ENCODE results near the gene THSD4. TPM values are rescaled to one million over a fixed set of nuclear protein-coding genes. Genes with fewer than 3 reads are reported as not detected.

The THSD4 gene
- total and polyA plus RNA-seq, 4 donors: 6.0 to 42.4 (median 18.5) TPM

GRCh38 chr15:71362987-71363968 is 248.0 kb downstream of the THSD4 start:
- H3K9ac ChIP-seq (ENCODE audit: insufficient read depth in 1 of 2, low read length in 2 of 2): no peak overlapping the region
- WGBS, 2 donors: 91% methylated on average over 11 of the region's 11 CpGs
- no peak for ATAC-seq (ENCODE audit: insufficient read depth, low FRiP score)

GRCh38 chr15:71364117-71364584 is 248.9 kb downstream of the THSD4 start:
- Histone ChIP-seq H3K9ac (ENCODE audit: insufficient read depth in 1 of 2, low read length in 2 of 2) (no peak overlapping the region), H3K4me3 (no peak overlapping the region), H3K27me3 (ENCODE audit: control insufficient read depth in 3 of 3, insufficient read depth in 3 of 3, low read length in 2 of 3) (no peaks in the 10 kb centered on the region), H3K27ac (ENCODE audit: low read depth in 1 of 2, low read length in 1 of 2) (no peak overlapping the region), H3K4me1 (ENCODE audit: control insufficient read depth in 5 of 5, insufficient read depth in 5 of 5, low read length in 5 of 5) (peaks cover 0 to 8% (median 0%) of the 10 kb centered on the region in 5 donors), H3K9me3 (ENCODE audit: control insufficient read depth in 4 of 4, insufficient read depth in 3 of 4, low read length in 3 of 4) (no peaks in the 10 kb centered on the region), H3K36me3 (ENCODE audit: control insufficient read depth in 4 of 4, insufficient read depth in 4 of 4, low read length in 4 of 4) (no peaks in the 10 kb centered on the region)
- ATAC-seq (ENCODE audit: insufficient read depth, low FRiP score): no peak
- 89% methylated on average over 5 of the region's 5 CpGs for WGBS, 2 donors
- no peak for TF ChIP-seq CTCF (IDR thresholded peaks at IDR 0.05; ENCODE audit: control extremely low read depth, extremely low read depth)
- no peak for DNase-seq

More at GRCh38 chr15:71362987-71363968, 248.0 kb downstream of the THSD4 start:
- H3K27ac ChIP-seq (ENCODE audit: low read depth in 1 of 2, low read length in 1 of 2): no peak overlapping the region
- H3K27me3 ChIP-seq (ENCODE audit: control insufficient read depth in 3 of 3, insufficient read depth in 3 of 3, low read length in 2 of 3): no peaks in the 10 kb centered on the region
- H3K9me3 ChIP-seq (ENCODE audit: control insufficient read depth in 4 of 4, insufficient read depth in 3 of 4, low read length in 3 of 4): no peaks in the 10 kb centered on the region
- no peak overlapping the region for H3K4me3 ChIP-seq
- peaks cover 0 to 8% (median 5%) of the 10 kb centered on the region in 5 donors for H3K4me1 ChIP-seq (ENCODE audit: control insufficient read depth in 5 of 5, insufficient read depth in 5 of 5, low read length in 5 of 5)
- no peak for TF ChIP-seq CTCF (IDR thresholded peaks at IDR 0.05; ENCODE audit: control extremely low read depth, extremely low read depth)
- no peaks in the 10 kb centered on the region for H3K36me3 ChIP-seq (ENCODE audit: control insufficient read depth in 4 of 4, insufficient read depth in 4 of 4, low read length in 4 of 4)
- DNase-seq: no peak

- peaks cover 0 to 8% (median 0%) of the 10 kb centered on the region in 5 donors for H3K4me1 ChIP-seq (ENCODE audit: control insufficient read depth in 5 of 5, insufficient read depth in 5 of 5, low read length in 5 of 5)
- no peak overlapping the region for H3K9ac ChIP-seq (ENCODE audit: insufficient read depth in 1 of 2, low read length in 2 of 2)
- ATAC-seq (ENCODE audit: insufficient read depth, low FRiP score) (no peak), DNase-seq (no peak)
- H3K36me3 ChIP-seq (ENCODE audit: control insufficient read depth in 4 of 4, insufficient read depth in 4 of 4, low read length in 4 of 4): no peaks in the 10 kb centered on the region
- H3K4me3 ChIP-seq: no peak overlapping the region
- no peaks in the 10 kb centered on the region for H3K9me3 ChIP-seq (ENCODE audit: control insufficient read depth in 4 of 4, insufficient read depth in 3 of 4, low read length in 3 of 4)
- peak overlapping the region in 1 of 2 donors; percentile 13 for H3K27ac ChIP-seq (ENCODE audit: low read depth in 1 of 2, low read length in 1 of 2)
- no peak for TF ChIP-seq CTCF (IDR thresholded peaks at IDR 0.05; ENCODE audit: control extremely low read depth, extremely low read depth)
- no peaks in the 10 kb centered on the region for H3K27me3 ChIP-seq (ENCODE audit: control insufficient read depth in 3 of 3, insufficient read depth in 3 of 3, low read length in 2 of 3)
- 89 to 90% methylated on average over 4 of the region's 4 CpGs for WGBS, 2 donors
Observed at GRCh38 chr15:71366522-71366921, 251.3 kb downstream of the THSD4 start.

Measured in lung (tissue), 12 donors.